CD4-positive, alpha-beta memory T cell (primary cell): Measurements from ENCODE around the gene IGFBP1. TPM values are rescaled to one million over a fixed set of nuclear protein-coding genes. Genes with fewer than 3 reads are reported as not detected.

Source experiments
- CTCF ChIA-PET: fragments of 350-600 bp; sonication (Branson Sonifier 250); formaldehyde crosslinking; loops from one replicate; lab custom pipeline; 2021; ENCODE audit warnings: inconsistent platforms; ENCODE audit not compliant: partially characterized antibody; lab: Charles Lee
- POLR2A ChIA-PET: fragments of 350-600 bp; sonication (Branson Sonifier 250); formaldehyde crosslinking; loops from one replicate; lab custom pipeline; 2021; ENCODE audit not compliant: partially characterized antibody; lab: Charles Lee
- DNase-seq, 5 donors: peaks; one replicate each; pipeline versions ENCODE4 v3.0.0 to v3.0.0-alpha.2; 2020 to 2022; ENCODE audit warnings: mixed read lengths in 1 of 5
- H3K27ac ChIP-seq: one replicate; pipeline ENCODE4 v1.7.0; 2013; ENCODE audit warnings: low read depth, low read length
- H3K27me3 ChIP-seq: 2 replicates; pipeline ENCODE4 v1.7.0; 2013; ENCODE audit warnings: mild to moderate bottlenecking, low read length, moderate library complexity; ENCODE audit not compliant: insufficient read depth
- H3K36me3 ChIP-seq: 2 replicates; pipeline ENCODE4 v1.7.0; 2013; ENCODE audit warnings: mild to moderate bottlenecking, low read length, moderate library complexity; ENCODE audit not compliant: insufficient read depth
- H3K4me1 ChIP-seq: 2 replicates; pipeline ENCODE4 v1.7.0; 2013; ENCODE audit warnings: mild to moderate bottlenecking, low read length, moderate library complexity; ENCODE audit not compliant: insufficient read depth
- H3K4me3 ChIP-seq, 2 donors: one replicate each; pipeline ENCODE4 v1.7.0; 2013; ENCODE audit warnings: low read length in 2 of 2, mild to moderate bottlenecking in 1 of 2
- H3K9me3 ChIP-seq, 2 donors: one replicate each; pipeline ENCODE4 v1.7.0; 2013; ENCODE audit warnings: low read length in 2 of 2, control low read depth in 1 of 2; ENCODE audit not compliant: control insufficient read depth in 1 of 2
- H3K27ac Mint-ChIP-seq, 7 donors: one replicate each; pipeline ENCODE4 v1.8.0; 2020 to 2021; ENCODE audit warnings: mixed read lengths in 7 of 7, mild to moderate bottlenecking in 6 of 7, inconsistent platforms in 3 of 7, moderate library complexity in 3 of 7
- H3K27me3 Mint-ChIP-seq, 2 donors: one replicate each; pipeline ENCODE4 v1.8.0; 2020 to 2021; ENCODE audit warnings: mixed read lengths in 2 of 2
- H3K36me3 Mint-ChIP-seq, 2 donors: one replicate each; pipeline ENCODE4 v1.8.0; 2020 to 2021; ENCODE audit warnings: mixed read lengths in 2 of 2, inconsistent platforms in 1 of 2, mild to moderate bottlenecking in 1 of 2
- H3K4me1 Mint-ChIP-seq, 4 donors: one replicate each; pipeline ENCODE4 v1.8.0; 2020 to 2021; ENCODE audit warnings: mixed read lengths in 4 of 4, mild to moderate bottlenecking in 1 of 4
- H3K4me3 Mint-ChIP-seq, 8 donors: one replicate each; pipeline ENCODE4 v1.8.0; 2020 to 2021; ENCODE audit warnings: mixed read lengths in 8 of 8, mild to moderate bottlenecking in 7 of 8, moderate library complexity in 6 of 8, inconsistent platforms in 3 of 8
- H3K9me3 Mint-ChIP-seq, 8 donors: one replicate each; pipeline ENCODE4 v1.8.0; 2020 to 2021; ENCODE audit warnings: mixed read lengths in 8 of 8, mild to moderate bottlenecking in 5 of 8, inconsistent platforms in 3 of 8, moderate library complexity in 1 of 8
- intact Hi-C: fragments of 100-400 bp; cut with micrococcal nuclease; formaldehyde crosslinking; loops from one replicate; pipeline ENCODE4 v1.15.1; 2023
- polyA plus RNA-seq, 2 donors: library from polyadenylated mRNA; unstranded; fragments of 300-500 nt; fragmentation: Illumina TruSeq; gene quantifications; one replicate each; pipeline ENCODE4 v1.2.3, GENCODE V29; 2021
- total RNA-seq, 2 experiments: library from RNA; stranded (reverse); gene quantifications; one replicate each; pipeline ENCODE4 v1.2.3, GENCODE V29; 2021

IGFBP1 gene
- total and polyA plus RNA-seq, 4 experiments from 2014 or later, result not detected

- Mint-ChIP-seq H3K4me3 (no peak overlapping the region), H3K9me3 (peaks cover 0 to 15% (median 7%) of the 10 kb centered on the region in 8 donors), H3K36me3 (no peaks in the 10 kb centered on the region), H3K27ac (peak overlapping the region in 1 of 7 donors; percentile 54), H3K27me3 (peaks cover 16 to 28% of the 10 kb centered on the region in 2 donors), H3K4me1 (no peaks in the 10 kb centered on the region)
- intact Hi-C loops, result no loop called here
- DNase-seq, result no peak
- Histone ChIP-seq H3K36me3 (no peaks in the 10 kb centered on the region), H3K27me3 (no peaks in the 10 kb centered on the region), H3K4me3 (no peak overlapping the region), H3K4me1 (no peaks in the 10 kb centered on the region), H3K27ac (no peak overlapping the region), H3K9me3 (no peaks in the 10 kb centered on the region)
- ChIA-PET CTCF (interaction anchor here (1.2 to 2.9 kb wide), 2 partner anchors 9 to 11 kb away, joined by 3 to 9 read pairs; no protein-coding TSS in a partner anchor), POLR2A (no interaction called here)
These were observed 6.4 kb upstream of the IGFBP1 start for GRCh38 chr7:45881759-45882464.

GRCh38 chr7:45882465-45882810 is 5.8 kb upstream of the IGFBP1 start:
- Mint-ChIP-seq H3K27me3 (peaks cover 16 to 32% of the 10 kb centered on the region in 2 donors), H3K27ac (no peak overlapping the region), H3K4me1 (no peaks in the 10 kb centered on the region), H3K9me3 (peaks cover 0 to 15% (median 7%) of the 10 kb centered on the region in 8 donors), H3K36me3 (no peaks in the 10 kb centered on the region), H3K4me3 (no peak overlapping the region)
- H3K27ac ChIP-seq, result no peak overlapping the region
- no peaks in the 10 kb centered on the region for H3K36me3 ChIP-seq
- no peak overlapping the region for H3K4me3 ChIP-seq
- H3K4me1 ChIP-seq, result no peaks in the 10 kb centered on the region
- ChIA-PET POLR2A (no interaction called here), CTCF (interaction anchor here (1.2 to 2.9 kb wide), 2 partner anchors 8 to 11 kb away, joined by 3 to 9 read pairs; no protein-coding TSS in a partner anchor)
- no peaks in the 10 kb centered on the region for H3K9me3 ChIP-seq
- H3K27me3 ChIP-seq, result no peaks in the 10 kb centered on the region
- no peak for DNase-seq
- intact Hi-C loops, result no loop called here

- Histone ChIP-seq H3K4me1 (no peaks in the 10 kb centered on the region), H3K9me3 (no peaks in the 10 kb centered on the region), H3K27ac (no peak overlapping the region), H3K4me3 (no peak overlapping the region), H3K36me3 (no peaks in the 10 kb centered on the region), H3K27me3 (no peaks in the 10 kb centered on the region)
- Mint-ChIP-seq H3K4me3 (no peak overlapping the region), H3K36me3 (no peaks in the 10 kb centered on the region), H3K27me3 (peaks cover 18 to 41% of the 10 kb centered on the region in 2 donors), H3K4me1 (peaks cover 0 to 6% (median 1%) of the 10 kb centered on the region in 4 donors), H3K9me3 (peaks cover 0 to 4% (median under 1%) of the 10 kb centered on the region in 8 donors), H3K27ac (no peak overlapping the region)
- POLR2A ChIA-PET, result no interaction called here
- CTCF ChIA-PET, result interaction anchor here (2.9 kb wide), 1 partner anchor 9 kb away, joined by 9 read pairs; no protein-coding TSS in a partner anchor
- DNase-seq, result no peak
- intact Hi-C loops, result no loop called here
These were observed 4.2 kb upstream of the IGFBP1 start for GRCh38 chr7:45884136-45884535.

- Mint-ChIP-seq H3K9me3 (no peaks in the 10 kb centered on the region), H3K4me3 (no peak overlapping the region), H3K4me1 (peaks cover 0 to 6% (median 1%) of the 10 kb centered on the region in 4 donors), H3K27me3 (peaks cover 18 to 45% of the 10 kb centered on the region in 2 donors), H3K27ac (no peak overlapping the region), H3K36me3 (no peaks in the 10 kb centered on the region)
- Histone ChIP-seq H3K27ac (no peak overlapping the region), H3K36me3 (no peaks in the 10 kb centered on the region), H3K4me3 (no peak overlapping the region), H3K4me1 (no peaks in the 10 kb centered on the region), H3K27me3 (no peaks in the 10 kb centered on the region), H3K9me3 (no peaks in the 10 kb centered on the region)
- ChIA-PET CTCF (no interaction called here), POLR2A (no interaction called here)
- intact Hi-C loops, result no loop called here
- no peak for DNase-seq
These were observed 2.9 kb upstream of the IGFBP1 start for GRCh38 chr7:45885264-45885882.

- Histone ChIP-seq H3K27me3 (no peaks in the 10 kb centered on the region), H3K4me3 (no peak overlapping the region), H3K4me1 (no peaks in the 10 kb centered on the region), H3K36me3 (no peaks in the 10 kb centered on the region), H3K27ac (no peak overlapping the region), H3K9me3 (no peaks in the 10 kb centered on the region)
- CTCF ChIA-PET, result no interaction called here
- Mint-ChIP-seq H3K36me3 (no peaks in the 10 kb centered on the region), H3K27me3 (peaks cover 24 to 49% of the 10 kb centered on the region in 2 donors), H3K27ac (no peak overlapping the region), H3K4me3 (no peak overlapping the region), H3K4me1 (peaks cover 0 to 6% (median 1%) of the 10 kb centered on the region in 4 donors), H3K9me3 (no peaks in the 10 kb centered on the region)
- no peak for DNase-seq
- intact Hi-C loops, result no loop called here
- POLR2A ChIA-PET, result no interaction called here
These were observed 1.2 kb upstream of the IGFBP1 start for GRCh38 chr7:45886931-45887667.

GRCh38 chr7:45888993-45889366 is 692 bp downstream of the IGFBP1 start:
- Mint-ChIP-seq H3K36me3 (no peaks in the 10 kb centered on the region), H3K9me3 (no peaks in the 10 kb centered on the region), H3K4me3 (no peak overlapping the region), H3K27me3 (peaks cover 23 to 56% of the 10 kb centered on the region in 2 donors), H3K4me1 (peaks cover 0 to 6% (median 1%) of the 10 kb centered on the region in 4 donors), H3K27ac (no peak overlapping the region)
- Histone ChIP-seq H3K36me3 (no peaks in the 10 kb centered on the region), H3K27ac (no peak overlapping the region), H3K27me3 (no peaks in the 10 kb centered on the region), H3K4me1 (no peaks in the 10 kb centered on the region), H3K4me3 (no peak overlapping the region), H3K9me3 (no peaks in the 10 kb centered on the region)
- ChIA-PET POLR2A (no interaction called here), CTCF (no interaction called here)
- DNase-seq, result no peak
- intact Hi-C loops, result no loop called here
